Smooth muscle cell (in vitro differentiated cells): ENCODE data around the gene BICDL2. TPM values are rescaled to one million over a fixed set of nuclear protein-coding genes. Genes with fewer than 3 reads are reported as not detected.

Experiments used
- DNase-seq: peaks from one replicate; lab custom pipeline; 2025; ENCODE audit not compliant: unreplicated experiment; lab: John Stamatoyannopoulos, UW
- H2AFZ ChIP-seq: fragments of 200-600 bp; sonication (generic); 2 replicates; pipeline ENCODE4 v1.6.0; 2016; ENCODE audit warnings: antibody characterized with exemption, low read depth, mild to moderate bottlenecking
- H3F3A ChIP-seq: fragments of 200-600 bp; sonication (generic); 2 replicates; pipeline ENCODE4 v1.6.0; 2017; ENCODE audit warnings: antibody characterized with exemption, low read depth
- H3K27ac ChIP-seq: fragments of 200-600 bp; sonication (generic); 2 replicates; pipeline ENCODE4 v1.5.1; 2016; ENCODE audit warnings: low read depth, mild to moderate bottlenecking
- H3K27me3 ChIP-seq: fragments of 200-600 bp; sonication (generic); 2 replicates; pipeline ENCODE4 v1.6.1; 2016; ENCODE audit warnings: low read depth, mild to moderate bottlenecking
- H3K36me3 ChIP-seq: fragments of 200-600 bp; sonication (generic); 2 replicates; pipeline ENCODE4 v1.5.1; 2016; ENCODE audit warnings: low read depth
- H3K4me1 ChIP-seq: fragments of 200-600 bp; sonication (generic); 2 replicates; pipeline ENCODE4 v1.5.1; 2016; ENCODE audit warnings: low read depth
- H3K4me2 ChIP-seq: fragments of 200-600 bp; sonication (generic); 2 replicates; pipeline ENCODE4 v1.6.0; 2016; ENCODE audit warnings: mild to moderate bottlenecking
- H3K4me3 ChIP-seq: fragments of 200-600 bp; sonication (generic); 2 replicates; pipeline ENCODE4 v1.5.1; 2016; ENCODE audit warnings: mild to moderate bottlenecking
- H3K79me2 ChIP-seq: fragments of 200-600 bp; sonication (generic); 2 replicates; pipeline ENCODE4 v1.6.0; 2016; ENCODE audit warnings: low read depth, mild to moderate bottlenecking
- H3K9ac ChIP-seq: fragments of 200-600 bp; sonication (generic); 2 replicates; pipeline ENCODE4 v1.6.0; 2016; ENCODE audit warnings: low read depth
- H3K9me3 ChIP-seq: fragments of 200-600 bp; sonication (generic); replicated peaks from 2 replicates; pipeline ENCODE4 v1.5.1; 2016; ENCODE audit warnings: low read depth
- H4K20me1 ChIP-seq: fragments of 200-600 bp; sonication (generic); 2 replicates; pipeline ENCODE4 v1.6.0; 2016; ENCODE audit warnings: low read depth
- CTCF ChIP-seq: fragments of 200-600 bp; sonication (generic); IDR thresholded peaks from 2 replicates; pipeline ENCODE4 v1.5.1; 2017; ENCODE audit warnings: borderline replicate concordance, mild to moderate bottlenecking, antibody characterized with exemption; ENCODE audit not compliant: insufficient read depth, poor library complexity, severe bottlenecking
- WGBS: methylation state at CpG from one replicate; pipeline ENCODE4 v1.1.7; 2016; ENCODE audit warnings: low lambda C conversion rate; 5-methylcytosine and 5-hydroxymethylcytosine counted together
- polyA plus RNA-seq: library from polyadenylated mRNA; unstranded; fragments of >200 nt; fragmentation: Nextera tagmentation; extraction: Ambion mirVana; gene quantifications from 2 replicates; pipeline ENCODE4 v1.2.1, GENCODE V29; 2016
- total RNA-seq: library from RNA; depleted of rRNA; stranded (reverse); fragments of >200 nt; gene quantifications from 2 replicates; pipeline ENCODE4 v1.2.3, GENCODE V29; 2014

The BICDL2 gene
- total and polyA plus RNA-seq, 2 experiments from 2014 or later, result 0.86 to 1.5 TPM

- Histone ChIP-seq H4K20me1 (peaks cover 71% of the 10 kb centered on the region), H3K4me3 (no peak overlapping the region), H3F3A (no peaks in the 10 kb centered on the region), H2AFZ (no peak overlapping the region), H3K4me1 (peaks cover 16% of the 10 kb centered on the region), H3K4me2 (peak overlapping the region; percentile 67), H3K27ac (no peak overlapping the region), H3K9me3 (no peaks in the 10 kb centered on the region), H3K27me3 (peaks cover 11% of the 10 kb centered on the region), H3K36me3 (no peaks in the 10 kb centered on the region), H3K9ac (no peak overlapping the region), H3K79me2 (no peaks in the 10 kb centered on the region)
- no peak for DNase-seq
- 95% methylated on average over 8 of the region's 8 CpGs for WGBS
- no peak for TF ChIP-seq CTCF
Observed at GRCh38 chr16:3027489-3027795, 9.3 kb downstream of the BICDL2 start.

- Histone ChIP-seq H3K27me3 (peaks cover 5% of the 10 kb centered on the region), H3K4me3 (no peak overlapping the region), H3K27ac (no peak overlapping the region), H3K9me3 (no peaks in the 10 kb centered on the region), H2AFZ (no peak overlapping the region), H4K20me1 (peaks cover 74% of the 10 kb centered on the region), H3K9ac (no peak overlapping the region), H3F3A (no peaks in the 10 kb centered on the region), H3K36me3 (no peaks in the 10 kb centered on the region), H3K4me1 (peaks cover 21% of the 10 kb centered on the region), H3K4me2 (peak overlapping the region; percentile 67), H3K79me2 (no peaks in the 10 kb centered on the region)
- TF ChIP-seq CTCF, result no peak
- DNase-seq, result no peak
- WGBS, result 99% methylated on average over 24 of the region's 24 CpGs
Observed at GRCh38 chr16:3026609-3027488, 9.9 kb downstream of the BICDL2 start.

GRCh38 chr16:3026003-3026378 lies 10.8 kb downstream of the BICDL2 start:
- Histone ChIP-seq H3K27me3 (peaks cover 2% of the 10 kb centered on the region), H3K27ac (no peak overlapping the region), H3F3A (no peaks in the 10 kb centered on the region), H3K4me3 (no peak overlapping the region), H3K9me3 (no peaks in the 10 kb centered on the region), H3K79me2 (no peaks in the 10 kb centered on the region), H3K9ac (no peak overlapping the region), H3K4me1 (peaks cover 17% of the 10 kb centered on the region), H3K4me2 (no peak overlapping the region), H2AFZ (no peak overlapping the region), H4K20me1 (peaks cover 76% of the 10 kb centered on the region), H3K36me3 (no peaks in the 10 kb centered on the region)
- DNase-seq, result no peak
- WGBS, result 93% methylated on average over 8 of the region's 8 CpGs
- TF ChIP-seq CTCF, result no peak
